Activated gamma-delta T cell treated with anti-CD3 and anti-CD28 coated beads, Interleukin-2, amount 50 U/mL, for 16 hours (primary cell): ENCODE measurements around the gene CD93.

Experiments
- DNase-seq: peaks from one replicate; pipeline ENCODE4 v3.0.0-alpha.2; 2020; ENCODE audit warnings: low read depth

CD93 gene

DNA sequence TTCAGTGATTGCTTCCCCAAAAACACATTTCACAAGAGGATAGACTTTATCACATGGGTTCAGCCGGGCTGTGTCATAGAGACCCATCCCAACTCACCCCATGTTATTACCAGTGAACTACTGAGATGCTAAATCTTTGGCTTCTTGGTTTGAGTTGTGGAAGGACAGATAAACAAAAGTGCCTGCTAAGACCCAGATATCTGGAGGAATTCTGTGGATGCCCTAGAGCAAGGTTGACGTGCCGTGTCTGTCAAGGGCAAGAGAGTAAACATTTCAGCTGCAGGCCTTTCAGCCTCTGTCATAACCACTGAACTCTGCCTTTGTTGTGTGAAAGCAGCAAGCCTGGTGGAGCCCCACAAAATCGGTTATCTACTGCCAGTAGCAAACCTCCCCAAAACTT lies 25.5 kb downstream of the CD93 start:
- DNase-seq: no peak

DNA sequence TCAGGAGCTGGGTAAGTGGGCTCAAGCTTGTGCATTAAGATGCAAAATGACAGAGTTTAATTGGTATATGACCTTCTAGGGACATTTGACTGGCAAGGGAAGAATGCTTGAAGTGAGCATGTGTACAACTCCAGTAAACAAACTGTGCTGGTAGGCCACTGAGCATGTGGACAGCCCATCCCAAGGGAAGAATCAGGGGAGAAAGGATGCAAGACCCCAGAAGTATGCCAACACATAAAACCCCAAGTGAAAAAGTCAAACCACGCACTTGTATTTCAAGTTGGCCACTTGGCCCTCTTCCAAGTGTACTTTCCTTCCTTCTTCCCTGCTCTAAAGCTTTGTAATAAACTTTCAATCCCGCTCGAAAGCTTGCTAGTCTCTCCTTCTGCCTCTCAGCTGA lies 26.3 kb downstream of the CD93 start:
- DNase-seq: no peak

- DNase-seq: no peak
These were observed 27.1 kb downstream of the CD93 start for GRCh38 chr20:23059001-23059400.

GRCh38 chr20:23058240-23058639 lies 27.9 kb downstream of the CD93 start:
- no peak for DNase-seq

GRCh38 chr20:23052904-23053303 lies 33.2 kb downstream of the CD93 start:
- DNase-seq: no peak

- DNase-seq: no peak
These were observed 35.1 kb downstream of the CD93 start for GRCh38 chr20:23050847-23051627.

- no peak for DNase-seq
These were observed 35.9 kb downstream of the CD93 start for GRCh38 chr20:23050076-23050838.

GRCh38 chr20:23049201-23050075 lies 36.7 kb downstream of the CD93 start, which contains the start of gene THBD:
THBD (minus strand) TSS chr20:23049672; CDS start chr20:23049504, 168 bp downstream.
- DNase-seq: no peak

DNA sequence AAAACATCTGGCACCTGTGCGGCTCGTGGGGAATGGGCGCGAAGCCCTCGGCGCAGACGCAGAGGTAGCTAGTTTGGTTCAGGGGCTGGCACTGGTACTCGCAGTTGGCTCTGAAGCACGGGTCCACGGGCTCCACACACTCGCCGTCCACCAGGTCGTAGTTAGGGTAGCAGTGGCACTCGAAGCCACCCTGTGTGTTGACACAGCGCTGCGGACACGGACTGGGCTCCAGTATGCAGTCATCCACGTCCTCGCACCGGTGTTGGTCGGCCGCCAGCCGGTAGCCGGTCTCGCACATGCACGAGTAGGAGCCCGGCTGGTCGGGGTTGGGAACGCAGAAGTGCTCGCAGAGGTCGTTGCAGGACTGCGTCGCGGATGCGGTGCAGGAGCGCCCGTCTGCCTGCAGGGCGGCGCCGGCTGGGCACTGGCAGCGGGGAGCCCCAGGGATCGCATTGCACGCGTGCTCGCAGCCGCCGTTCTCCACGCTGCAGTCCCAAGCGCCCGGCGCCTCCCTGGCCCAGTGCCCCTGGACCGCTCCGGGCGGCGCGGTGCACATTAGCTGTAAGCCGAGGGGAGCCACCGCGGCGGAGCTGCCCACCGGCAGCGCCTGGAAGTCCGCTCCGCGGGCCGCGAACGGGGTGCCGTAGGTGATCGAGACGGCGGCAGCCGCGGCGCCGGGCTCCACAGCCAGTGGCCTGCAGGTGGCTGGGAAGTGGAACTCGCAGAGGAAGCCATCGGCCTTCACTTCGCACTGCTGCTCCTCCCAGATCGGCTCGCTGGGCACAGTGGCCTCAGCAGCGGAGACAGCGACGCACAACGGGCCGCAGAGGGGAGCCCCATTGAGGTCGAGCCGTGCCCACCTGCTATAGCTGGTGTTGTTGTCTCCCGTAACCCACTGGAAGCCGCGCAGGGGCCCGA lies 37.6 kb downstream of the CD93 start:
- no peak for DNase-seq

GRCh38 chr20:23047738-23048214 lies 38.3 kb downstream of the CD93 start:
- DNase-seq: no peak

GRCh38 chr20:23047001-23047737 lies 39.0 kb downstream of the CD93 start:
- DNase-seq: no peak

GRCh38 chr20:23046431-23046830 lies 39.7 kb downstream of the CD93 start:
- DNase-seq: no peak

GRCh38 chr20:23043376-23043775 lies 42.7 kb downstream of the CD93 start:
- DNase-seq: no peak

DNA sequence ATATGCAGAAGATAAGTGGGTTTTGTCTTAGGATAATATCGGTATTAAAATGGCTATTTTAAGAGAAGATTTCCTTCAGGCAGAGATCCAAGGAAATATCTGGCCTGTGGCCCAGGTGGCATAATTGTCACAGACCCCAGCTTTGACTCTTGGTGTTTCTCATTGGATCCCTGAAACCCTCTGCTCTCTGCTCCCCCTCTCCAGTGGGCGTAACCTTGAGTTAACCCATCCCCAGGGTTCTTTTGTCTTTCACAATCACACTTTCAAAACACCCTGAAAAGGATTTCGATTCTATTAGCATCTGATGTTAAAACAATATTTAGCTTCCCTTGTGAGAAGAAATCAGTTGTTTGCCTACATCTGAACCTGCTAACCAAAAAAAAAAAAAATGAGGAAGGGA lies 43.9 kb downstream of the CD93 start:
- no peak for DNase-seq

DNA sequence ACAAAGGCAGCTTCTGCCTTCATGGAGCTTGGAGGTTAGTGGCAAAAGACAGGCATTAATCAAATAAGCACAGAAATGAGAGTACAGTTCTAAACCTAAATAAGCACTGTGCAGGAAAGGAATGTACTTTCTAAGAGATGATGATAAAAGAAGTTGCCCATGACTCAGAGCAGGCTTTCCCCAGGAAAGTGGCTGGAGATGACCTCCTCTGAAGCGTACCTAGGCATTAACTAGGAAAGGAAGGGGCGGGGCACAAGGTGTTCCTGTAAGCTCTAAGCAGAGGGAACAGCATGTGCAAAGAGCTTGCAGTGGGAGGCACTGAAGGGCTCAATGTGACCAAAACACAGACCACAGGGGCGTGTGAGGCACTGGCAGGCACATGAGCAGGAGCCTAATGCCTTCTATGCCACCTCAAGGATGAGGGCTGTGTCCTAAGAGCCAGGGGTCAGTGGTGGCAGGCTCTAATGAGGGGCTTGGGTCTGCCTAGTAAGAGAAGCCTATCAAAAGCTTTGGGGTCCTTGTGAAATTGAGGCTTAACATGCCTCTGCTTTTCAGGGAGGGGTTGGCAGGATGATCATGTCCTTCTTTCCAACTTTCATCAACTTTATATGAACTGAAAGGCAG lies 46.1 kb downstream of the CD93 start:
- no peak for DNase-seq

GRCh38 chr20:23039136-23039875 lies 46.8 kb downstream of the CD93 start:
- DNase-seq: no peak

DNA sequence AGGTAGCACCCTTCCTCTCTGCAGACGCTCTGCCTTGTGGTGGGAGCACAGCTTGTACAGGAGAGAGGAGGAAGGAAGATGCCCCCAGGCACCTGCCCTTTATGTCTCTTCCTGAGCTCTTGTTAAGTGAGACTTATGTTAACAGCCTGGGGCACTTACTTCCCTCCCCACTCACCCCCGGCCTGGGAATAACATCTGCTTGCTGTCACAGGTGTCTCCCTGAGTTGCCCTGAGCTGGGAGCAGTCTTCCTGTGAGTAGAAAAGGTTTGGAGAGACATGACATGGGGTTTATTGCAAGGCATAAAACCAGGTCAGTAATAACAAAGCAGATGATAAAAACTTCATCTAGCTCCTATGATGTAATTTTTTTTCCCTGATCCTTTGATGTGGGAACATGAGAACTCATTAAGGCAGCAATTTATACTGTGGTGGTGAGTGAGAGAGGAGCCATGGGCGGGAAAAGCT lies 49.1 kb downstream of the CD93 start:
- DNase-seq: no peak

GRCh38 chr20:23036371-23036770 lies 49.8 kb downstream of the CD93 start:
- DNase-seq: no peak

DNA sequence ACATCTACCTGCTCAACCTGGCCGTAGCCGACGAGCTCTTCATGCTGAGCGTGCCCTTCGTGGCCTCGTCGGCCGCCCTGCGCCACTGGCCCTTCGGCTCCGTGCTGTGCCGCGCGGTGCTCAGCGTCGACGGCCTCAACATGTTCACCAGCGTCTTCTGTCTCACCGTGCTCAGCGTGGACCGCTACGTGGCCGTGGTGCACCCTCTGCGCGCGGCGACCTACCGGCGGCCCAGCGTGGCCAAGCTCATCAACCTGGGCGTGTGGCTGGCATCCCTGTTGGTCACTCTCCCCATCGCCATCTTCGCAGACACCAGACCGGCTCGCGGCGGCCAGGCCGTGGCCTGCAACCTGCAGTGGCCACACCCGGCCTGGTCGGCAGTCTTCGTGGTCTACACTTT lies 50.4 kb downstream of the CD93 start:
- DNase-seq: no peak
